Measurements from ENCODE around the gene VSNL1.

Gene VSNL1

GRCh38 chr2:17600556-17601204 lies 60.2 kb downstream of the VSNL1 start:
- no peak overlapping the region for H3K4me3 ChIP-seq (ENCODE audit: low read length)
- DNase-seq (ENCODE audit: low read depth, low spot score): no peak

DNA sequence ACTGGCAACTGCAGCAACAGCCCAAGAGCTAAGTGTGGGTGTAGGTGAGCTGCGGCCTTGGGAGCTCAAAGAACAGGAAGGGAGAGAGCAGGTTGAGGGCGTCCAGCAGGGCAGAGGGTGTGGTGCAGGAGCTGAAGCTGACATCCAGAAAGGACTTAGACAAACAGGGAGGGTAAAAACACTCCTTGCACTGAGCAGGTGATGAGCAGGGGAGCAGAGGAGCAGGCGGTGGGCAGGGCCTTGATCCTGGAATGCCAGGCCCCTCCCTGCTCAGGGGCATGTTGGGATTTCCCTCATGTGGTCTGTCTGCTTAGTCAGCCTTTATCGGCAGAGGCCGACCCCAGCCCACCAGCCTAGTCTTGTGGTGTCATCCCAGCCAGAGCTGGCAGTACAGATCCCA lies 63.6 kb downstream of the VSNL1 start:
- no peak for DNase-seq (ENCODE audit: low read depth, low spot score)
- H3K4me3 ChIP-seq (ENCODE audit: low read length): no peak overlapping the region

DNA sequence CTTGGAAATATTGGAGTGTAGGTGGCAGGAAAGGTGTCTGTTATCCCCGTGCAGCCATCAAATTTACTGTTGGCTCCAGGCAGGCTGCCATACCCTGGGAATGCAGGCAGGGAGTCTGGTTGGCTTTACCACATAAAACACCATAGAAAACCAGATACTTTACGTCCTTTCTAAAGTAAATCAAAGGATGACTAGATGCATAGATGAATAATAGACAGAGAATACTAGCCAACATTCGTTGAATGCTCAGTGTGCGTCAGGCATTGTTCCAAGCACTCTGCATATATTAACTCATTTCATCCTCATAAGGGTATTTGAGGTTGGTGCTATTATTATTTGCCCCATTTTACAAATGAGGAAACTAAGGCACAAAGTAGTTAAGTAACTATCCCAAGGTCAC lies 65.2 kb downstream of the VSNL1 start:
- no peak overlapping the region for H3K4me3 ChIP-seq (ENCODE audit: low read length)
- DNase-seq (ENCODE audit: low read depth, low spot score): no peak

DNA sequence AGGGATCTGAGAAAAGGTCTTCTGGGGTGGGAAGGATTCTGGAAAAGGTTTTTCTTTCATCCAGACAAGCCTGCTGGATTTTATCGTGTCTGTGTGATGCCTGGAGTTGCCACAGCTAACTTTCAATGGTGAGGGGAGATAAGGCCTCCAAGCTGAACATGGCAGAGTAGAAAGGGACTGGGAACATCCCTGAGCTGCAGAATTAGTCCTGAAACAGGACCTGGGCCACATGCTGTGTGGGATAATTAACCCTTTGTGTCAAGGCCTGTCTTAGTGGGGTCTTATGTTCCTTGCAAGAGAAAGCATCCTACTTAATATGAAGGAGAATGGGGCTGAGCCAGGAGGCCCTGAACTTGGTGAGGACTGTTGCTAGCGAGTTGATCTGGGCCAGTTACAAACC lies 66.4 kb downstream of the VSNL1 start:
- no peak for DNase-seq (ENCODE audit: low read depth, low spot score)
- H3K4me3 ChIP-seq (ENCODE audit: low read length): no peak overlapping the region

- H3K4me3 ChIP-seq (ENCODE audit: low read length): no peak overlapping the region
- DNase-seq (ENCODE audit: low read depth, low spot score): no peak
These were observed 66.9 kb downstream of the VSNL1 start for GRCh38 chr2:17607379-17607778.

DNA sequence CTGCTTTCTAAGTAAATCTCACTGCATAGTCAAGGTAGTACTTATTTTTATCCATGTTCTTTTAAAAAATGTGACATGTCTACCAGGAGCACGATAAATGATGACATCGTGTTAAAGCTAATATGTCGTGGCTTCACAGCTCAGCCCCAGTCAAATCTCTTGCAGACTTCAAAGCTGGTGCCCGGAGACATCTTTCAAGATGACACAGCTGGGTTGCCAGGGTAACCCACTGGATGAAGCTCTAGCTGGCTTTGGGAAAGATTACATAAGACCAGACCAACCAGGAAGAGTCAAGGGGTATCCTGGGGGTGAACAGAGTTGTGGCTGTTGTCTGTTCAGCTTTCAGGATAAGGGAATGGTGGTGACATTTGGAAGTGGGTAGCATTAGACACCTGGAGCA lies 67.8 kb downstream of the VSNL1 start:
- no peak overlapping the region for H3K4me3 ChIP-seq (ENCODE audit: low read length)
- no peak for DNase-seq (ENCODE audit: low read depth, low spot score)

- no peak for DNase-seq (ENCODE audit: low read depth, low spot score)
- no peak overlapping the region for H3K4me3 ChIP-seq (ENCODE audit: low read length)
These were observed 70.0 kb downstream of the VSNL1 start for GRCh38 chr2:17610521-17610920.

DNA sequence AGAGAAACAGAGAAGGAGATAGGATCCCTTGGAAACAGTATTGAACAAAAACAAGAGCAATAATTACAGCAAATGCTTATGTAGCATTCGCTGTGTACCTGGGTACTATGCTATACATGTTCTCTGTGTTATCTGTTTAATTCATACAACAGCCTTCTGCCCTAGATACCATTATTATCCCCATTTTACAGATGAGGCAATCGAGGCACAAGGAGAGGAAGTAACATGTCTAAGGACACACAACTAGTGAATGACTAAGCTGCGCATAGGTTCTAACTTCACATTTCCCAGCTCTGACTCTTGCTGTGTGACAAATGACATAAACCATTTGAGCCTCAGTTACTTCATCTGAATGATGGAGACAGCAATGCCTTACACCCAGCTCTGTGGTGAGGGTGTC lies 70.5 kb downstream of the VSNL1 start:
- DNase-seq (ENCODE audit: low read depth, low spot score): no peak
- no peak overlapping the region for H3K4me3 ChIP-seq (ENCODE audit: low read length)

- no peak overlapping the region for H3K4me3 ChIP-seq (ENCODE audit: low read length)
These were observed 73.9 kb downstream of the VSNL1 start for GRCh38 chr2:17614174-17614930.

GRCh38 chr2:17615147-17615546 lies 74.7 kb downstream of the VSNL1 start:
- H3K4me3 ChIP-seq (ENCODE audit: low read length): no peak overlapping the region
- DNase-seq (ENCODE audit: low read depth, low spot score): no peak

More at GRCh38 chr2:17614174-17614930, 73.9 kb downstream of the VSNL1 start:
- DNase-seq (ENCODE audit: low read depth, low spot score): no peak

GRCh38 chr2:17615728-17616351 lies 75.3 kb downstream of the VSNL1 start:
- DNase-seq (ENCODE audit: low read depth, low spot score): no peak
- H3K4me3 ChIP-seq (ENCODE audit: low read length): no peak overlapping the region

GRCh38 chr2:17616405-17616804 lies 75.9 kb downstream of the VSNL1 start:
- DNase-seq (ENCODE audit: low read depth, low spot score): no peak
- no peak overlapping the region for H3K4me3 ChIP-seq (ENCODE audit: low read length)

- DNase-seq (ENCODE audit: low read depth, low spot score): no peak
- H3K4me3 ChIP-seq (ENCODE audit: low read length): no peak overlapping the region
These were observed 77.0 kb downstream of the VSNL1 start for GRCh38 chr2:17617516-17617915.

- DNase-seq (ENCODE audit: low read depth, low spot score): no peak
- no peak overlapping the region for H3K4me3 ChIP-seq (ENCODE audit: low read length)
These were observed 77.5 kb downstream of the VSNL1 start for GRCh38 chr2:17617955-17618354.

- H3K4me3 ChIP-seq (ENCODE audit: low read length): no peak overlapping the region
These were observed 79.8 kb downstream of the VSNL1 start for GRCh38 chr2:17620280-17620679.

GRCh38 chr2:17620841-17621240 lies 80.3 kb downstream of the VSNL1 start:
- no peak overlapping the region for H3K4me3 ChIP-seq (ENCODE audit: low read length)
- DNase-seq (ENCODE audit: low read depth, low spot score): no peak

More at GRCh38 chr2:17620280-17620679, 79.8 kb downstream of the VSNL1 start:
- DNase-seq (ENCODE audit: low read depth, low spot score): no peak

GRCh38 chr2:17621781-17622180 lies 81.3 kb downstream of the VSNL1 start:
- H3K4me3 ChIP-seq (ENCODE audit: low read length): no peak overlapping the region
- no peak for DNase-seq (ENCODE audit: low read depth, low spot score)

DNA sequence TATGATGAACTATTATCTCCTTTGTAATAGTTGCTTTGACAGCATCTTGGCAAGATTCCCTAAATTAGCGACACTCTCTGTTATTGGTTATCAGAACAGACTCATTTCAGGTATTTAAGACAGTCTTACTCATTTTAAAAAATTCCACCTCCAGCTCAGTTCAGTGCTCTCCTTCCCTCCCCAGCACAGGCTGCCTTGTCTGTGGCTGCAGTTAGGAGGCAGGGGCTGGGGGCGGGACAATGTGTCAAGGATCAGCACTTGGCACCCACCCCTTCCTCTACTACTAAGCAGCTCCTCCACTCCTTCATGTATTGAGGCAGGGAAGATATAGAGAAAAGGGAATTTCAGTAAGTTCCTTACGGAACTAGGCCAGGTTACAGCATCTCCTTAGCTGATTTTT lies 85.0 kb downstream of the VSNL1 start:
- no peak overlapping the region for H3K4me3 ChIP-seq (ENCODE audit: low read length)
- DNase-seq (ENCODE audit: low read depth, low spot score): no peak

- H3K4me3 ChIP-seq (ENCODE audit: low read length): no peak overlapping the region
- DNase-seq (ENCODE audit: low read depth, low spot score): peak; percentile 62
These were observed 86.5 kb downstream of the VSNL1 start for GRCh38 chr2:17626986-17627385.

- DNase-seq (ENCODE audit: low read depth, low spot score): no peak
- no peak overlapping the region for H3K4me3 ChIP-seq (ENCODE audit: low read length)
These were observed 86.9 kb downstream of the VSNL1 start for GRCh38 chr2:17627434-17627833.

Measured in Jurkat, Clone E6-1 (cell line).